Astrocyte of the spinal cord (primary cell): ENCODE data around the gene NSL1.
"Not testable (repeated sequence)": the region's sequence is repeated elsewhere in the genome, so short reads cannot be mapped to it uniquely, and the experiment has no call there.

Source experiments
- DNase-seq: peaks from one replicate; pipeline ENCODE4 v3.0.0; 2011; ENCODE audit warnings: low read depth, low spot score
- H3K4me3 ChIP-seq: 2 replicates; pipeline ENCODE4 v1.5.1; 2011; ENCODE audit warnings: low read depth, mild to moderate bottlenecking, low read length, moderate library complexity
- CTCF ChIP-seq: IDR thresholded peaks from 2 replicates; pipeline ENCODE4 v1.5.1; 2012; ENCODE audit warnings: low read depth, mild to moderate bottlenecking, low read length, inconsistent platforms
- in situ Hi-C: cut with HindIII; loops from 2 replicates; pipeline ENCODE4 v1.10.0; 2017; ENCODE audit warnings: low sequenced_read_pairs

Gene NSL1

DNA sequence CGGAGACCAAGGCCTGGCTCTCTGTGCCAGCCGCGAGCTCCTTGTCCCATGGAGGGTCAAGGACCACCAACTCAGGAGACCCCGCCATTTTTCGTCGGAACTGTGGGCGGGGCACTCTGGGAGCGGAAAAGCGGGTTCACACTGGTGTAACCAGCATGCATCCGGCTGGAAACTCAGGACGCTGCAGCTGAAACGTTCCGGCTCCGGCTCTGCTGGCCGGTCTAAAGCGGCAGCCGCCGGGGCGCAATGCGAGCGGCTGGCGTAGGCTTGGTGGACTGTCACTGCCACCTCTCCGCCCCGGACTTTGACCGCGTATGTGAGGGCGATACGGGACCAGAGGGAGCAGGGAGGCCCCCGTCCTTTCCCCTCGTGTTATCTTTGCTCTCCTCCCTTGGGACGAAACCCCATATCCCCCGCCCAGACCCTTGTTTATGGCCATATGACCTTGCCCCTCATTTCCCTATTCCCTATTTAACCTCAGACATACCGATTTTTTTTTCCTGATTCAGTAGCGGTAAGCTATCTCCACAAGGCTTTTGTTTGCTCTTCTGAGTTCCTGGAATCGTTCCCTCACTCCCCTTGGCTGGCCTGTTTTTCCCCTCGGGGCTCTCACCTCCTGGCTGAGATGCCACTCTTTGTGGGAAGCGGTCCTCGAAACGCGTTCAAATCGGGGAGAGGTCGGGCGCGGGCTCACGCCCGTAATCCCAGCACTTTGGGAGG, at the start of gene NSL1, which contains the start of gene TATDN3:
NSL1 (minus strand) TSS at position 102 of the 720 bp plus-strand sequence; CDS start at position 88, 14 bp downstream.
TATDN3 (plus strand) TSS at position 219 of the 720 bp plus-strand sequence; CDS start at position 247, 28 bp downstream.
- peak within 1 kb of the TSS; percentile 98 for H3K4me3 ChIP-seq
- in situ Hi-C loops: no loop called here
- TF ChIP-seq CTCF: no peak
- peak; percentile 93 for DNase-seq

- no peak for DNase-seq
- H3K4me3 ChIP-seq: no peak overlapping the region
- TF ChIP-seq CTCF: no peak
- in situ Hi-C loops: no loop called here
These were observed 46.6 kb upstream of the NSL1 start for GRCh38 chr1:212838145-212838544.

- H3K4me3 ChIP-seq, DNase-seq, in situ Hi-C loops: not testable (repeated sequence)
These were observed 41.9 kb upstream of the NSL1 start for GRCh38 chr1:212833211-212834207.

DNA sequence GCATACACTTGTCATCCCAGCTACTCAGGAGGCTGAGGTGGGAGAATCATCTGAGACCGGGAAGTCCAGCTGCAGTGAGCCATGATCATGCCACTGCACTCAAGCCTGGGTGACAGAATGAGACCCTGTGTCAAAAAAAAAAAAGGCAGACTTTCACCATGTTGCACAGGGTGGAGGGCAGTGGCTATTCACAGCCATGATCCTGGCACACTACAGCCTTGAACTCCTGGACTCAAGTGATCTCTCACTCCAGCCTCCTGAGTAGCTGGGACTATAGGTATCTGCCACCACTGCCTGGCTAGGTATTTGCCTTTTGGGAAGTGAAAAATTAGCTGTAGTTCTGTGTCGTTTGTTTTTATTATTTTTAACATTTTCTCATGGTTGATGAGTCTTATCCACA, 36.8 kb upstream of the NSL1 start:
- no peak for TF ChIP-seq CTCF
- in situ Hi-C loops: no loop called here
- no peak overlapping the region for H3K4me3 ChIP-seq
- no peak for DNase-seq

- no peak for TF ChIP-seq CTCF
- in situ Hi-C loops: no loop called here
- DNase-seq: no peak
- H3K4me3 ChIP-seq: no peak overlapping the region
These were observed 36.3 kb upstream of the NSL1 start for GRCh38 chr1:212827831-212828278.

DNA sequence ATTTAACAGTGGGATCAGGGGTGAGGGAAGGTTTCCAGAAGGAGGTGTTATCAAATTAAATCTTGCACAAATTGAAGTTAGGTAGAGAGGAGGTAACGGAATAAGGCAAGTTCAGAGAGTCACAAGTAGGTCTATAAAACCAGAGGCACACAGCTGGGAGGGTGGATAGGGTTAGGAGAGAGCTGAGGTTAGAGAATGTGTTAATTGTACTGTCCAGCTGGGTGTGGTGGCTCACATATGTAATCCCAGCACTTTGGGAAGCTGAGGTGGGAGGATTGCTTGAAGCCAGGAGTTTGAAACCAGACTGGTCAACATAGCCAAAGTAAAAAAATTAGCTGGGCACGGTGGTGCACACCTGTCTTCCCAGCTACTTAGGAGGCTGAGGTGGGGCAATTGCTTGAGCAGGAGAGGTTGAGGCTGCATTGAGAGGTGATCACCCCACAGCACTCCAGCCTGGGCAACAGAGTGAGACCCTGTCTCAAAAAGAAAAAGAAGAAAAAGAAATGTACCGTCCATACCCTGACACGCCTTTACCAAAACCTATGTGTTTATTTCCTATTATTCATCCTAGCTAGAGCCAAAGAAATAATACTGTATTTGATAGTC, 35.7 kb upstream of the NSL1 start:
- in situ Hi-C loops: no loop called here
- no peak for TF ChIP-seq CTCF
- DNase-seq: no peak
- H3K4me3 ChIP-seq: no peak overlapping the region
